ENCODE measurements around the gene GMDS. TPM values are rescaled to one million over a fixed set of nuclear protein-coding genes. Genes with fewer than 3 reads are reported as not detected.
"Not testable (repeated sequence)": the region's sequence is repeated elsewhere in the genome, so short reads cannot be mapped to it uniquely, and the experiment has no call there.

The GMDS gene
- total RNA-seq, 1 donor from 2014 or later: 7.7 TPM

DNA sequence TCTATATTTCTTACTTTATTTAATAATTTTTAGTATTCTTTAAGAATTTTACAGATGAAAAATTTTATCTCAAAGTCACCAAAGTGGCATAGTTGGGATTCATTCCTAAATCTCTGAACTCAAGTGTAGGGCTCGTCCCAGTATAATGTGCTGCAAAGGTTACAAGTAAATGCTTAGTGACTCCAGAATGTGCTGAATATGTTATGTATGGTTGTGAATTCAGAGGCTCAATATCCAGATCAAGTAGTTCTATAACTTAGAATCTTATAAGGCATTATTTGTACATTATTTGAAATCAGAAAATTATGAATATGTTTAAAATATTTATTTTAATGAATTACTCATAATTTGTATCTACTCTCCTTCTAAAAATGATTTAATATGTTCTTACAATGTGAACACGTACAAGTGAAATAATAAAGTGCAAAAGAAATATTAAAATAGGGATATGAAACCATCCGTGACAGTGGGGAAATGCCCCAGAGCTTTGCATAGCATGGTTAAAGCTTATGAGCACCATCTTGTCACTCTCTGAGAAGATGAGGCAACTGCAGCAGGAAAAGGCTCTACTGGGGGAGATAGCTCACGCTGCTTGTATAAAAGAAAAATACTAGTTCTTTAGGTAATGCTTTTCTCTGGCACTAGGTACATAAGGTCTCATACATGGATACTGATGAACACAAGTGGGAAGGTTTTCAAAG lies 376.7 kb downstream of the GMDS start:
- no peak for DNase-seq (ENCODE audit: low read depth in 2 of 2)

DNA sequence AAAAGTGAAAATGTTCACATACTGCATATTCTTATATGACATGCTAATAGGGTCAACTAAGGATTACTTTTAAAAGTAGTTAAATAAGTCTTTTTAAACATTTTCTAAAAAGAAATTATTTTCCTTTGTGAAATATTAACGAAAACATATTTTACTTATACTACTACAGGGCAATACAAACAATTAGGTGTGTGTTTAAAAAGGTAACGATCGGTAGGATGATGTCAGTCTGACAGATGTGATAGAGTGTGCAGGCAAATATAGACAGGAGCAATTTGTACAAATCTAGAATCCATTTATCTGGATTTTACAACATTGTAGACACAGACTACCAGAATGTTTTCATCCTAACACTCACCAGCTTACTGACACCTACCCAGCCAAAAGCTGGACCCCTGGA lies 378.2 kb downstream of the GMDS start:
- no peak for DNase-seq (ENCODE audit: low read depth in 2 of 2)

DNA sequence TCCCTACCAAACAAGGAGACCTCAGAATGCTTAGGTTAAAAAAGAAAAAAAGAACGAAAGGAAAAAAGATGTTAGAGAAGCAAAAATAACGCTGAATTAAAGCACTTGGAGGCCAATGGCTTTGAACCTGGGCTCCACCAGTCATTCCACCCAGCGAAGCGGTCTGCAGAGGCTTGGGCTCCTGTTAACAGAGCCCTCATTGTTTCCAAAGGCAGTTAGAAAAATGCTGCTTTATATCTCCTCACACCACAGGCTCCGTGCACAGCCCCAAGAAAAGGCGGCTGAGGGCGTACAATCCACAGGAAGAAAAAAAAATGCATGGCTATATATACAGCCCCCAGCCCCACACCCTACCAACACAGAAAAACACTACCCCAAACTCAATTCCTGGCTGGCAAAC lies 379.8 kb downstream of the GMDS start:
- DNase-seq (ENCODE audit: low read depth in 2 of 2): no peak

DNA sequence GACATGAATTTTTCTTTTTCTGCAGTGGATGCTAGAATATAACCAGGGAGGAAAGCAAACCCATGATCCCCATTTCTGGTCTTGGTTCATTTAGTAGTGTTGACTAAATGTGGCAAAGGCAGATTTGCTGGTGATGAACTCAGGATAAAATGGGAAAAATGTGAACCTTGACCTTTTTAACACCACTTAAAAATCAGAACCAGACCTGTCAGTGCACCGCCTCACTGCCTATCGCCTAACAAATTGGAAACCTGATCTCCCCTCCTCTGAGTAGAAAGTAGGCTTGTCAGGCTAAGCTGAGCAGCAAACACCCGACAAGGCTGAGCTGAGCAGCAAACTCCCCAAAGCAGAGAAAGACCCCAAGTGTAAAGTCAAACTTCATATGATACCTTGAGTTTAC lies 380.9 kb downstream of the GMDS start:
- DNase-seq (ENCODE audit: low read depth in 2 of 2): no peak

DNA sequence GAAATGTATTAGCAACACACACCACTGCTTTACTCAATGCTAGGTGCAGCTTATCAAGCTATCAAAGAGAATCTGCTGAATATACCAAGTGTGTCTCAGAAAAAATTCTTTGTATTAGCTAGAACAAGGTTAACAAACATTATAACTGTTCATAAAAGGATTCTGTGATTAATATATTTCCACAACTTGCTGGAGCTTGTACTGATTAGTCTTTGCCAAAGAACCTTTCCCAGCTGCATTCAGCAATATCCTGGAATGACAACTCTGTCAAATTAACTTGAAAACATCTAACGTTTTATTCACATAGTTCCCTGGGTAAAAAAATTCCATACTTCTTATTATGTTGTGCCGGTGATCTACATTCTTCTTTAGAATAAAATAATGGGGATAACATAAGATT lies 383.0 kb downstream of the GMDS start:
- no peak for DNase-seq (ENCODE audit: low read depth in 2 of 2)

DNA sequence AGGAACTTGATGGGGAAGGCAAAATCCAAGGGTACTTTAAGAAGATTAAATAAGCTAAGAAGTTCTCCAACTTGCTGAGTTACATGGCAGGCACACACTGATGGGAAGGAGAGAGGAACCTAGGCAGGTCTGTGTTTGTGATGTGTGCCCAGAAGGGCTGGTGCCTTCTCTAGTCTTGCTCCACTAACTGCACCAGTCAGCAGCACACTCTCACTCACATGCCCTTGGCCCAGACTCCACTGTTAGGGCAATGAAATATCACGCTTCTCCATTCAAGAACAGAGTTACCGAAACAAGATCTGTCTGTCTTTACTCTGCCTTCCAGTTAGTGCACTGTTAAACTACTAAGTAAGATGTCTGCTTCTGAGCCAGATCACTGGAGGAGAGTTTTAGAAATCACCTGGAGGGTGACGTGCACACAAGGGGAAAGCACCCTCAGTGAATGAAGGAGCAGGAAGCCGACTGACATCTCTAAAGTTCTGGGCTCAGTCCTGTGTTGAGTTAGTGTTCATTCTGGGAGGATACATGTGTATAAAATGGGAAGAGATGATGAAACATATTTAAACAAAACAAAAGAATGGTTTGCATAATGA lies 384.6 kb downstream of the GMDS start:
- no peak for DNase-seq (ENCODE audit: low read depth in 2 of 2)

DNA sequence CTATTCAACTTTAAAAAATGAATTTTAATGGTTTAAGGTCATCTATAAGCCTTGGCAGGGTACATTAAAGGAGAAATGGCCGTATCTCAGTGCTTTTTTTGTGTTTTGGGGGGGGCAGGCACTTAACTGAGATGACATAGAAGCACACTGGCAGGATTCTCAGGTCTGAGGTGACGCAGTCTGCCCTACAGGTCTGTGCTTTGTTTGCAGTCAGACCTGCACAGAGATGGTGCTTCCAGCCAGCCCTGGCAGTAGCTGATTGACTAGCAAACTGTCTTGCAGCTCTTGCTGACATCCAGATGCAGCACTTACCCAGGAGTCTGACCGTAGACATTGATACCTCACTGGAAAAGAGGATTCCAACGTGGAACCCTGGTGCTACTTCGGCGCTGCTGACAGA lies 386.5 kb downstream of the GMDS start:
- no peak for DNase-seq (ENCODE audit: low read depth in 2 of 2)

DNA sequence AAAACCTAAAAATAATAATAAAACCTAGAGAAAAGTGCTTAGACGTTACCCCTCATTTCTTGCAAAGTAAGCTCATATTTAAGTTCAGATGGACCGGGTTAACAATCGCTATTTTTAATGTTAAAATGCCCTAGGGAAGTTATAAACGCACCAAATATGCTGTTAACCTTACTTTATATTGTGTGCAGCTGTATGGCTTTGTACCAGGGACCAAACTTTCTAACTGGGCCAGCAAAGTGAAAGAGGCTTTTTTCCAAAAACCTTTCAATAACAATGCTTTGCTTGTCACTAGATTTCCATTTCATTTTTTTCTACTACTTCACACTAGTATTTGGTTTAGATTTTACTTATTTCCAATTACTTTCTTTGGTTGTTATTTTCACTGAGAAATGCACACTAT lies 387.2 kb downstream of the GMDS start:
- no peak for DNase-seq (ENCODE audit: low read depth in 2 of 2)

DNA sequence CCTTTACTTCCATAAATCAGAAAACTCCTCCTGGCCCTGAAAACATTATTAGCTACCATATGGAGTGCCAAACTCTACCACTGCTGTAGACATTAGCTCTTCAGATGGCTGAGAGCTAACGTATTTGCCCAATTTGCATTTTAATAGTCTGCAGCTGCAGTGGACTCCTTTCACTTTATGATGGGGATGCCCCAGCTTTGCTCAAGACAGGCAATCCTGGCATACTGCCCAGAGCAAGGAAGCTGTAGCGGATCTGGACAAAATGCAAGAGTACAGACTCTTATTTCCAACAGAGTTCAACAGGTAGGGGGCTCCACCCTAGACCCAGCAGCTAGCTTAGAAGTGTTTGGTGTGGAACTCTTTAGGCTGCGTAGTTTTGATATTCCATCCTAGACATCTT lies 389.0 kb downstream of the GMDS start:
- DNase-seq (ENCODE audit: low read depth in 2 of 2): peak in 1 of 2 donors; percentile 83

DNA sequence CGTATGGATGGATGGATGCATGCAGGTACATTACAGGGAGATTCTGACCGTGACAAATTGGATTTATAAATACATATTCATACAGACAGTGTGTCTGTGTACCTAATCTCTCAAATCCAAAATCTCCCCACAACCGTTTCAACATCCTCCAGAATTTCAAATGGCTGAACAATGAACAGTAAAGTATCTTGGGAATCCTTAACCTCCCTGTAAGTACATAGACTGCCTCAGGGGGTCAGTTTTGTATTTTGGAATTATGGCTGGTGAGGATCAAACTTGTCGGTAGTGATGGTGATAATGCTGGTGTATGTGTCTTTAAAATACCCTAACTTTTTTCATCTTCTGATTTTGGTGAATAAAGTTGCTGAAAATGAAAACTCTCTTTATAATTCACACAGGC lies 389.5 kb downstream of the GMDS start:
- no peak for DNase-seq (ENCODE audit: low read depth in 2 of 2)

DNA sequence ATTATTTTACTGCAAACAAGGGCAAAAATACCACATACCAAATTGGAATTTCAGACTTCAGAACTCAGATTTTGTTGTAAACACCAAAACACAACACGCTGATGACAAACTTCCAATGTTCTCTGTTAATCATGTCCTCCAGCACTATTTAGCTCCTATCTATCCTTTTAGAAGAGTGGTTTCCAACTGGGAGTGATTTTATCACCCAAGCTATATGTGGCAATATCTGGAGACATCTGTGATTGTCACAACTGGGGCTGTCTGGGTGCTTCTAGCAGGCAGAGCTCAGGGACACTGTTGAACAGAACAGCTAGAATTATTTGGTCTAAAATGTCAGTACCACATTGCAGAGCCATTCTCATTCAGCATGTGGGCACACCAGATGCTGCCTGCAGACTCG lies 391.1 kb downstream of the GMDS start:
- DNase-seq (ENCODE audit: low read depth in 2 of 2): no peak

DNA sequence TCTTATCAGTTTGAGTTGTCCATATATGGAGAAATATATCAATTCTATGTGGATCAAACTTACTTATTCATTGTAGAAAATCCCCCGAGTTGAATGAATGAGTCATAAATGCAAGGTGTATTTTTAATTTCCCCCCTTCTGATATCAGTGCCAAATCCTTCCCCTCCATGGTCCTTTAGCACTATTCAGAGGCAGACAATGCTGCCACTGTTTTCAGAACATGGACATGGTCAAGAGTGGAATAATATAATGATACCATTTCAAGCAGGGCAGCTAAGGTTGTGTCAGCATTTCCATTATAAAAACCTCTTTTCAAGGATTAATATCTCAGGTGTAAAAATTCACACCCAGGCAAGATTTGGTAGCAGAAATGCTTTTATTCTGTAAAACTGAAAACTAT lies 391.6 kb downstream of the GMDS start:
- no peak for DNase-seq (ENCODE audit: low read depth in 2 of 2)

DNA sequence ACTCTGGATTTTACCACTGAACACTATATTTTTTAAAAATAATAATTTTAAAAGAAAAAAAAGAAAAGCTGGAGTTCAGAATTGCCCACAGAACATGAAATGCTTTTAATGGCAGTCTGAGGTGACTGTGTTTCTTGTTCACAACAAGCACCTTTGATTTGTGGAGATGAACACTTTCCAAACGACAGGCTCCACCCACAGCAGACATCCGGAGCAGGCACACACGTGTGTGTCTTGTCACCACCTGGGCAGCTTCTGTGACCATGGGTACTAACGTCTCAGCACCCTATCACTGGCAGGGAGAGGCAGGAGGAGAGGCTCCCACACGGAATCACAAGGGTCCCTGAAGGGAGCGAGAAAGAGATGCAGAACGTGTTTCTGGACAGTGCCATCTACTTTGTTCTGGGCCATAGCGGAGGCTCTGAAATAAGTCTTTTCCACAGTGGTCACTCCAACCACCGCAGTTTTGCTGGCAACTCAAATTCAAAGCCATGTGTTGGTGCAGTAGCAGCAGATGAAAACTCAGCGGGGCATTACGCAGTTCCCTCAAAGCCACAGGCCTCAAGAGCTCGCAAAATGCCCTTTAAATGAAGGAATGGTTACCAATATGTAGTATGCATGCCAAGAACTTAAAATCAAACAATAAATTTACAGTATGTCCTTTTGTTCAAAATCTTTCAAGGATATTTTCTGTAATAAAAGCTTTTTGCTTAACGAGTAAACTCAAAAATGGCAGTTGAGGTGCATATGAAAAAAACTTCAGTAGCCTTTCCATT lies 393.5 kb downstream of the GMDS start:
- no peak for DNase-seq (ENCODE audit: low read depth in 2 of 2)

DNA sequence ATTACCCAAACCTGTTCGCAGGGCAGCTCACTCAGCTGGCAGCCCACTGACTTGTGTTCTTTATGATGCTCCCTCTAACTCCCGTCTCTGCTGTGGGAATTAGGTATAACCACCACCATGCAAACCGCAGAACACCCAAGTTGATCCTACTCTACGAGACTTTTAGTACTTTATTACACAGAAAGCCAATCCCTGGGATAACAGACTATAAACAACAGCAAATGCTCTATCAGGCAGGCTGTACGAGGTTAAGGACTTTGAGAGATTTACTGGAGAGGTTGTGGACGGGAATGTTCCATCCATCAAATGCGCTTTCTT lies 394.6 kb downstream of the GMDS start:
- no peak for DNase-seq (ENCODE audit: low read depth in 2 of 2)

DNA sequence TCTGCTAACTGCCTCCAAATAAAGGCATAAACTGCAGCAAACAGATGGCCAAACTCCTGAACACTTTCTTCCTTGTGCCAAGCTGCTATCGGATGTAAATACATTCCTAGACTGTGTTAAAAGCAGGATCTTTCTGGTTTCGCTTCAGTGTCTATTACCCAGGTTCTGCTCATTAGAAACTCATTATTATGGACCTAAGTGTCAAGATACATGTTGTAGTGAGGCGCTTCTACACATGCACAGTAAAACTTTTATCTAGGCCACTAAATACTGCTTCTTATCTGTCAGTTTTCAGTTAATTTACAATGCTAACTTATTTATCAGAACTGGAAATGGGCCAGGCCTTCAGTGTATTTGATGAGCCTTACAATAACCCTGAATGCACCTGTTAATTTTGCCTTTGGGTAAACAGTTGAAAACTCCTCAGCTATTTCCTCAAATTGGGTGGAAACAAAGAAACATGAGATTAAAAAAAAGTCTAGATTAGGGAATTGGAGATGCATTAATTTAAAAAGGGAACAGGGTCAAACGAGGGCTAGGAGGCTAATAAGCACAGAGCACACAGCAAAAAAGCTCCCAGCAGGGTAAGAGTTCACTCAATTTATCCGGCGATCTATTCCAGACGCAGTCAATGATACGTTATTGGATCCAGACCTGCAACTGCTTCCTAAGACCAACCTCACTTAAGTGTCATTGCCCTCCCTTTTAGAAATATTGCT lies 395.1 kb downstream of the GMDS start:
- DNase-seq (ENCODE audit: low read depth in 2 of 2): no peak

DNA sequence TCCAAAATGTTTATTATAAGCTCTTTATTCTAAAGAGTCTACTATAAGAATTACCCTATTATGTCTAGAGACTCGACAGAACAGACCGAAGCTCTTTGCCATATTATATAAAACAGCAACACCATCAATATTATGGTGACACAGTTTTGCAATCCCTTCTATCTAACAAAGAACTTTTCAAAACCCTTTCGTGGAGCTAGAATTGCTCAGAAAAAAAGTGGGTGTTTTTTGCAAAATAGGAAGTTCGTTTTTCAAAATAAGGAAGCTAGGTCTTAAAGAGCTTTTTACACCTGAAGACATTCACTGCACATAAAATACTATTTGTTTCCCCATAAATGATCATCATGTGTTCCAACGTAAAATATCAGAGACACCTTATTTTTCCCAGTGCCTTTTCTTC lies 395.7 kb downstream of the GMDS start:
- DNase-seq (ENCODE audit: low read depth in 2 of 2): no peak

DNA sequence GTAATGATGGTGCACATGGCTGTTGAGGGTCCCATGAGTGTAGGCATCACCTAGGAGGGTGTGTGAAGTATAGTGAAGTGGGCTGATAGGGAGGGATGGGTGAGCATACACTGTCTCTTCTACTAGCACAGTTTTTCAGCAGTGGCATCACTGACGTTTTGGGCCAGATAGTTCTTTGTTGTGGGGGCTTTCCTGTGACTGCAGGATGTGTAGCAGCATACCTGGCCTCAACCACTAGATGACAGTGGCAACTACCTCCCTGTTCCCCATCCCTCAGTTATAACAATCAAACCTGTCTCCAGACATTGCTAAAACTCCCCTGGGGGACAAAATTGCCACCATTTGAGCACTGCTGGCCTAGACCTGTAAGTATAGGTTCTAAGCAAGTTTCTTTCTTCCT lies 396.7 kb downstream of the GMDS start:
- DNase-seq (ENCODE audit: low read depth in 2 of 2): no peak

DNA sequence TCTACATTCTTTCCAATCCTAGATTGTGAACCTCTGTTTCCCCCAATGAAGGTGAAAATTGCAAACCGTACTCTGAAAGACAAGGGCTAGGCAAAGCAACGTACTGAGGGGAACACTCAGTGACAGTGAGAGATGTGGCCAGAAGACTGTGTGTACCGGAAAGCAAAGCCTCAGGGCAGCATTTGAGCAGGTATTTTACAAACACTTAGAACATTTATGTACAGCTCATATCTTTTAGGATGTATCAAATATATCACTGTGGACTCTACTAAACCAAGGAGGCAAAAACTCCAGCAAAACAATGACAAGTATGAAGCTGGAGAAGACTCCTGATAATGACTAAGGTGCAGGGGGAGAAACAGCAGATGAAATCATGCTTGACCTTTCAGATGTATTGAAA lies 398.8 kb downstream of the GMDS start:
- DNase-seq (ENCODE audit: low read depth in 2 of 2): no peak

DNA sequence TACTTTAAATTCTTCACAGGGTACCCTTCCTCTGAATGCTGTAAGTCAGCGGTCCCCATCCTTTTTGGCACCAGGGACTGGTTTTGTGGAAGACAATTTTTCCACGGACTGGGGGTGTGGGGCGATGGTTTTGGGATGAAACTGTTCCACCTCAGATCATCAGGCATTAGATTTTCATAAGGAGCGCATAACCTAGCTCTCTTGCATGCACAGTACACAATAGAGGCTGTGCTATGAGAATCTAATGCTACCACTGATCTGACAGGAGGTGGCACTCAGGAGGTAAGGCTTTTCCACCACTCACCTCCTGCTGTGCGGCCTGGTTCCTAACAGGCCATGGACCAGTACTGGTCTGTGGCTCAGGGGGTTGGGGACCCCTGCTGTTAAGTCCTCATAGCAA lies 399.9 kb downstream of the GMDS start:
- not testable (repeated sequence) for DNase-seq (ENCODE audit: low read depth in 2 of 2)

DNA sequence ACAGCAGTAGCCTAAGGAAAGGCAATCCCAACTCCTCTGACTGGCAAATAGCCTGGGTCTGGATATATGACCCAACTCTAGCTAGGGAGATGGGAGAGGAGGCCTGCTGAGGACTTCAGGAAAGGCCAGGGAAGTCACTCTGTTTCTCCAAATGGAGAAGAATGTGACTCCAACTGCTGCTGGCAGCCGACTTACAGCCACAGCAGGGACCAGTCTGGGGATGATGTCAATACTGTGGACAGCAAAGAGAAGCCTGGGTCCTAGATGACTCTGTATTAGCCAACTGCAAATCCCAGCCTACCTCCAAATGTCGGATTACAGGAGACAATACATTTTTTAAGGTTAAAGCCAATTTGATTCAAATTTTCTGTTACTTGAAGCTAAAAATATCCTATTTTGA lies 403.1 kb downstream of the GMDS start:
- DNase-seq (ENCODE audit: low read depth in 2 of 2): no peak

DNA sequence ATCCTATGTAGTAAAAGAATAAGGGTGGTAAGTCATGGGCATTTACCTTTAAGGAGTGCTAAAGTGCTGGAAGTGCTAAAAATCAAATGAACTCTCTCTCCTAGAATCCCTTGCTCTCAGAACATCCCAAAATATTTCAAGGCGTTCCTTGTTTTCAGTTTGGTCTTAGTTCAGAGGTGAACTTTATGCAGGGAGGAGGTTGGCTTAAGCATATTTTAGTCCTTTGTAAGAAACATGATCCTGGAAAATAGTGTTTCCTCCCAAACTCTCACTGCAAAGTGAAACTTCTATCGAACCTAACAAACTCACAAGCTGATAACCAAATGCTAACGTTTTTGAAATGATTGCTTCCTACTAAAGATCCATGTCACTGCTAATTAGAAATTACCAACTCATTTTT lies 404.3 kb downstream of the GMDS start:
- DNase-seq (ENCODE audit: low read depth in 2 of 2): no peak

DNA sequence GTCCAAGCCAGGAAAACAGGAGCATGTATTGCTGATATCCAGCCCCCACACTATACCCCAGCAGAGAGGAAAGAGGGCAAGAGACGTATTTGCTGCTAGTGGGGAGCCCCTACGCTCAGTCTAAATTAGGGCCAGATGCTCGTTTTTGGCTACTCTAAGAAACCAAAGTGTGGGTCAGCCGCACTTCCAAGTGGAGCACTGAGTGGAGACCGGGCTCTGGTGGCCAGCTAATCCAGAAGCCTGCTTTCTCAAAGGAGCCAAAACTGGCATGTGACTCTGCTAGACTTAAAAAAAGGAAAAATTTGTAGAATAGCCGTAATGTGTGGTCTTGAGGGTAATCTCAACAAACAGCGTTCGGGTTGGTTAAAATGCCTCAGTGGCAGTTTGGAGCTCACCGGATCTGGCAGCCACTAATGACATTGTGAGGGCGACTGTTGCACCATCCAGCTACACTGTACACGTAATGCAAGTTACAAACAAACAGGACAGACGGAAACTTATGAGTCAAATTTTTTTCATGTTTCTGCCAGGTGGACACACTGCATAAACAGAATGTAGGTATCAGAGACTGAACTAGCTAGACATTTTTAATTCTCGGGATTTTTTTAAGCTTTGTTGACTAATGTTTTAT lies 404.8 kb downstream of the GMDS start:
- peak in 1 of 2 donors; percentile 43 for DNase-seq (ENCODE audit: low read depth in 2 of 2)

Measured in lung microvascular endothelial cell (primary cell).